Astrocyte (in vitro differentiated cells and primary cell): ENCODE results near the gene KCNMA1. TPM values are rescaled to one million over a fixed set of nuclear protein-coding genes. Genes with fewer than 3 reads are reported as not detected.

ENCODE experiments used
- DNase-seq: peaks from one replicate; pipeline ENCODE4 v3.0.0-alpha.2; 2010; ENCODE audit warnings: low read depth
- FAIRE-seq: peaks from 2 replicates; lab custom pipeline; 2011; peaks lifted over from hg19 to GRCh38; lab: Jason Lieb, UNC
- H2AFZ ChIP-seq: 2 replicates; pipeline ENCODE4 v1.6.0; 2012; ENCODE audit warnings: low read depth, low read length, inconsistent platforms
- H3K27ac ChIP-seq: 2 replicates; pipeline ENCODE4 v1.5.1; 2011; ENCODE audit warnings: low read depth, low read length, inconsistent platforms
- H3K27me3 ChIP-seq: 2 replicates; pipeline ENCODE4 v1.6.0; 2011; ENCODE audit warnings: low read length, inconsistent platforms; ENCODE audit not compliant: insufficient read depth
- H3K36me3 ChIP-seq: 2 replicates; pipeline ENCODE4 v1.5.1; 2011; ENCODE audit warnings: low read length, inconsistent platforms; ENCODE audit not compliant: insufficient read depth
- H3K4me1 ChIP-seq: 2 replicates; pipeline ENCODE4 v1.5.1; 2011; ENCODE audit warnings: low read length, inconsistent platforms; ENCODE audit not compliant: insufficient read depth
- H3K4me2 ChIP-seq: 2 replicates; pipeline ENCODE4 v1.6.0; 2012; ENCODE audit warnings: low read length, inconsistent platforms
- H3K4me3 ChIP-seq: 2 replicates; pipeline ENCODE4 v1.5.1; 2011; ENCODE audit warnings: low read depth, mild to moderate bottlenecking, low read length, inconsistent platforms; ENCODE audit not compliant: insufficient read depth
- H3K79me2 ChIP-seq: 2 replicates; pipeline ENCODE4 v1.6.0; 2012; ENCODE audit warnings: mild to moderate bottlenecking, low read length, inconsistent platforms; ENCODE audit not compliant: insufficient read depth
- H3K9ac ChIP-seq: 2 replicates; pipeline ENCODE4 v1.6.0; 2012; ENCODE audit warnings: mild to moderate bottlenecking, low read length, inconsistent platforms
- H3K9me3 ChIP-seq: 2 replicates; pipeline ENCODE4 v1.5.1; 2012; ENCODE audit warnings: low read depth, mild to moderate bottlenecking, low read length, inconsistent platforms; ENCODE audit not compliant: insufficient read depth
- H4K20me1 ChIP-seq: 2 replicates; pipeline ENCODE4 v1.6.0; 2012; ENCODE audit warnings: low read length, inconsistent platforms; ENCODE audit not compliant: insufficient read depth
- H3K27ac Mint-ChIP-seq: one replicate; pipeline ENCODE4 v1.8.0; 2021; ENCODE audit warnings: mild to moderate bottlenecking, mixed read lengths; ENCODE audit not compliant: unreplicated experiment
- H3K27me3 Mint-ChIP-seq: one replicate; pipeline ENCODE4 v1.8.0; 2021; ENCODE audit warnings: low read depth, mixed read lengths; ENCODE audit not compliant: unreplicated experiment
- H3K36me3 Mint-ChIP-seq: one replicate; pipeline ENCODE4 v1.8.0; 2021; ENCODE audit warnings: low read depth, mixed read lengths; ENCODE audit not compliant: unreplicated experiment
- H3K4me1 Mint-ChIP-seq: one replicate; pipeline ENCODE4 v1.8.0; 2021; ENCODE audit warnings: low read depth, mixed read lengths; ENCODE audit not compliant: unreplicated experiment
- H3K4me3 Mint-ChIP-seq: one replicate; pipeline ENCODE4 v1.8.0; 2021; ENCODE audit warnings: mild to moderate bottlenecking, moderate library complexity, mixed read lengths; ENCODE audit not compliant: unreplicated experiment
- H3K9me3 Mint-ChIP-seq: one replicate; pipeline ENCODE4 v1.8.0; 2021; ENCODE audit warnings: mild to moderate bottlenecking, mixed read lengths; ENCODE audit not compliant: unreplicated experiment
- EZH2 ChIP-seq: IDR thresholded peaks from 2 replicates; pipeline ENCODE4 v1.6.1; 2012; ENCODE audit warnings: mild to moderate bottlenecking, low read length, inconsistent platforms; ENCODE audit not compliant: insufficient read depth
- total RNA-seq: library from RNA; stranded (reverse); gene quantifications from 2 replicates; pipeline ENCODE4 v1.2.1, GENCODE V29; 2021
- TF ChIP-seq, protein P1 (sequence below): IDR thresholded peaks from 2 replicates; pipeline ENCODE4 v1.5.1; 2011; ENCODE audit warnings: low read depth, mild to moderate bottlenecking, inconsistent platforms, low read length, moderate library complexity; ENCODE audit not compliant: insufficient read depth

KCNMA1 gene
- total RNA-seq, 1 donor from 2014 or later: 45.8 TPM

DNA sequence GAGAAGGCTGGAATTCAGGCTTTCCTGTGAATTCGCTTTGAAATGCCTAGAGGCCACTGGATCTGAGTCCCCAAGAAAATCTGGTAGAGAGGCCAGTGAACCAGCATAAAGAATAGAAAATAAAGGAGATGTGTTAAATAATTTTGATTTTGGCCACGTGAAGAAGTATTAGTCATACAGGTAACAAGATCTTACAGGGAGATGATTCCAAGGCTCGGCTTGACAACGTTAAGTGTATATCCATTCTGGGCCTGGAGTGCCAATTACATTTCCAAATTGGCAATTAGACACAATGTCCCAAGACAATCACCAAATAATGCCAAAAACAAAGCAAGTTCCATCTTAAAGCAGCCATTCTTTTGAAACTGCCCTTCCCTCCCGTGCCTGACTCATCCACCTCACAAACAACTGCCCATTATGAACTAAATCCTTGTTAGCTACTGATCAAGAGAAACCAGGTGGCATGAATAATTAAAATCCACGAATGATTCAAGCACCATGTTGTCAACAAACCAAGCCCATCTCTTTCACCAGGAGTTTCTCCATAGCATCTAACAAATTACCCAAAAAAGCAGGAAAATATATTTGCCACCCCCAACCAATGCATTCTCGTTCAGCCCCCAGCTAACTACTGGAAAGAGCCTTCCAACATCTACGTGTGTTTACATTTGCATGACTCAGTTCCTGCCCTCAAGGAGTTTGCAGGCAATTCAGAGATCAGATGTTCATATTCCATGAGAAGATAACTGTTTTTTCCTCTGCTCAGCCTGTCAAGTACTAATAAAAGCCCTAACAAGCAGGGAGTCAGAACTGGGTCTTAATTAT is 8.5 kb downstream of the KCNMA1 start:
- H3K4me3 ChIP-seq: peak overlapping the region; percentile 7

DNA sequence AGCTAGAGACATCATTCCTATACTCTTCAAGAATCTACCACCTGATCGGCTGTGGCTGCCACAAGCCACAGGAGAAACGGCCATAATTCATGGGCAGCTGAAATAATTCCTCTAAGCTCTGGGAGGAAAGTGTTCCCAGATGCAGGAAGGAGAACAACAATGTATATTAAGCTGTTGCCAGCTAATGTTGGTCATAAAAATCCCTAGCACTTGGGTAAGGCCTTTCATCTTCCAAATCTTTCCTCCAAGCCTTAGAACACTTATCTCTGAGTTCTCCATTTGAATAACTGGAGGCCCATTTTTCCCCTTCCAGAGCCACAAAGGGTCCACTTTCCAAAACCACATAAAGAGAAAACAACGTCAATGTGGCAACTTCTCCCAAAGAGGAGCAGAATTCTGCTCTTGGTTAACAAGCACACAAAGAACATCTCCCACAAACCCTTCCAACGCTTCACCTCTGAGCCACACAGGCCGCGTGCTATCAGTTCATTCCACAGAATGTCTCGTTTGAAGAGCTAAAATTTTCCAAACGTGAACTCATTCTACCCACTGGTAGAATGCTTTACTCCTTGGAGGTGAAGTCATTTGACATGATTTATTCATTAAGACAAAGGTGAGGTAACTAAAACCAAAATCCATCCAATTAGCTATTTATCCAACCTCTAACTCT is 11.2 kb downstream of the KCNMA1 start:
- Mint-ChIP-seq H3K4me1 (peaks cover 21% of the 10 kb centered on the region), H3K27ac (no peak overlapping the region), H3K27me3 (no peaks in the 10 kb centered on the region), H3K4me3 (no peak overlapping the region), H3K36me3 (peaks cover 4% of the 10 kb centered on the region), H3K9me3 (no peaks in the 10 kb centered on the region)
- Histone ChIP-seq H3K79me2 (peaks cover 58% of the 10 kb centered on the region), H3K4me3 (no peak overlapping the region), H3K4me1 (peaks cover 9% of the 10 kb centered on the region), H4K20me1 (no peaks in the 10 kb centered on the region), H3K27me3 (no peaks in the 10 kb centered on the region), H3K4me2 (no peak overlapping the region), H3K9ac (no peak overlapping the region), H2AFZ (no peak overlapping the region), H3K36me3 (no peaks in the 10 kb centered on the region), H3K9me3 (no peaks in the 10 kb centered on the region), H3K27ac (no peak overlapping the region)
- FAIRE-seq (no peak), DNase-seq (peak; percentile 81)
- no peak for TF ChIP-seq EZH2
- TF ChIP-seq, protein P1, sequence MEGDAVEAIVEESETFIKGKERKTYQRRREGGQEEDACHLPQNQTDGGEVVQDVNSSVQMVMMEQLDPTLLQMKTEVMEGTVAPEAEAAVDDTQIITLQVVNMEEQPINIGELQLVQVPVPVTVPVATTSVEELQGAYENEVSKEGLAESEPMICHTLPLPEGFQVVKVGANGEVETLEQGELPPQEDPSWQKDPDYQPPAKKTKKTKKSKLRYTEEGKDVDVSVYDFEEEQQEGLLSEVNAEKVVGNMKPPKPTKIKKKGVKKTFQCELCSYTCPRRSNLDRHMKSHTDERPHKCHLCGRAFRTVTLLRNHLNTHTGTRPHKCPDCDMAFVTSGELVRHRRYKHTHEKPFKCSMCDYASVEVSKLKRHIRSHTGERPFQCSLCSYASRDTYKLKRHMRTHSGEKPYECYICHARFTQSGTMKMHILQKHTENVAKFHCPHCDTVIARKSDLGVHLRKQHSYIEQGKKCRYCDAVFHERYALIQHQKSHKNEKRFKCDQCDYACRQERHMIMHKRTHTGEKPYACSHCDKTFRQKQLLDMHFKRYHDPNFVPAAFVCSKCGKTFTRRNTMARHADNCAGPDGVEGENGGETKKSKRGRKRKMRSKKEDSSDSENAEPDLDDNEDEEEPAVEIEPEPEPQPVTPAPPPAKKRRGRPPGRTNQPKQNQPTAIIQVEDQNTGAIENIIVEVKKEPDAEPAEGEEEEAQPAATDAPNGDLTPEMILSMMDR: no peak

More for the DNA sequence above, 8.5 kb downstream of the KCNMA1 start:
- Histone ChIP-seq H3K9ac (no peak overlapping the region), H3K4me2 (peak overlapping the region; percentile 30), H3K9me3 (no peaks in the 10 kb centered on the region), H3K79me2 (peaks cover 69% of the 10 kb centered on the region), H3K27ac (no peak overlapping the region), H3K36me3 (no peaks in the 10 kb centered on the region), H3K4me1 (peaks cover 9% of the 10 kb centered on the region), H4K20me1 (peaks cover 2% of the 10 kb centered on the region), H2AFZ (no peak overlapping the region), H3K27me3 (no peaks in the 10 kb centered on the region)
- Mint-ChIP-seq H3K27ac (no peak overlapping the region), H3K27me3 (no peaks in the 10 kb centered on the region), H3K4me1 (peaks cover 21% of the 10 kb centered on the region), H3K36me3 (peaks cover 3% of the 10 kb centered on the region), H3K4me3 (no peak overlapping the region), H3K9me3 (no peaks in the 10 kb centered on the region)
- no peak for FAIRE-seq
- TF ChIP-seq, protein P1: no peak
- TF ChIP-seq EZH2: no peak
- DNase-seq: no peak
